NCI-H2227 treated with DMSO at 0.1 percent for 48 hours (cell line): ENCODE measurements around the gene RNF150.
A peak's percentile ranks its signal among the peaks of the same experiment; 100 is the strongest.

ENCODE experiments used
- DNase-seq: peaks from one replicate; lab custom pipeline; 2025; lab: John Stamatoyannopoulos, UW

RNF150 gene

DNA sequence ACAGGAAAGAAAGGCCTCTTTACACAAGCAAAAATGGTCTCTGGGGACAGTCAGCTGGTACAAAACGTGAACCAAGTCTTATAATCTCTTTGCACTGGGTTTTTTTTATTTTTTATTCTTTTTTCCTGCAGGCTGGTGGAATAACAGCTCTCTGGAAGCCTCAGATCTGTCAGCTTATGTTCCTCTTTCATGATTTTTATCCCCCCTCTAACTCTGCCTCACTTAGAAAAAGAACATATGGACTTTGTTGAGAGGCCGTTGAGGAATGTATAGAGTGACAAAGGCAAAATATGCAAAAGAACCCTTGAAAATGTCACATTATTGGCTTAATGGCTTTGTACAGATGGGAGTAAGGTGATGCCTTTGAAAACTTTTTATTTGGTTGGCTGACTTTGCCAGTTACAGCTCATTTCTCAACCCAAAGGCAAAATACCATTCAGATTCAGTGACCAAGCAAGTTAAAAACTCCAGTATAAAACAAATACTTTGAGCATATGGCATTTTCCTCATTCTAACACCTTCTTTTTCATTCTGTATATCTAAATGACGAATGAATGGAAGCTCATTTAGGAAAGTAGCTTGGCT is 111.1 kb downstream of the RNF150 start:
- DNase-seq: no peak

GRCh38 chr4:141021397-141022110 is 111.7 kb downstream of the RNF150 start:
- no peak for DNase-seq

DNA sequence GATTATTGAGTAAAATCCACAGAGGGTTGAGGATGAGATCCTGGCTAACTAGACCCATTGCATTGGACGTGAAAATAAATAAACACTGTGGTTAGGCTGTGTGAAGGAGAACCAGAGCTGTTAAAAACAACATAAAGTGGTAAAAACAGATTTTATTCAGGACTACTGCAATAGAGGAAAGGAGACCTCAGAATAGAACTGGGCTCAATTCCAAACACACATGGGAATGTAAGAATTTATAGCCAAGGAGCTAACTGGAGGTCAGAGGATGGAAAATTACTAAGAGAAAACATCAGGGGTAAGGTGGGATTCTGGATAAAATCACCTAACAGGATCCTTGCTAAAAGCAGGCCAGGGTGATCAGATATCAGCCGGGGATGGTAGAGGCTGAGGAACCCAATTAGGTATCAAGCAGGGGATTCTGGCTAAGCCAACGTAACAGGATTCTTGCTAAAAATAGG is 112.4 kb downstream of the RNF150 start:
- no peak for DNase-seq

DNA sequence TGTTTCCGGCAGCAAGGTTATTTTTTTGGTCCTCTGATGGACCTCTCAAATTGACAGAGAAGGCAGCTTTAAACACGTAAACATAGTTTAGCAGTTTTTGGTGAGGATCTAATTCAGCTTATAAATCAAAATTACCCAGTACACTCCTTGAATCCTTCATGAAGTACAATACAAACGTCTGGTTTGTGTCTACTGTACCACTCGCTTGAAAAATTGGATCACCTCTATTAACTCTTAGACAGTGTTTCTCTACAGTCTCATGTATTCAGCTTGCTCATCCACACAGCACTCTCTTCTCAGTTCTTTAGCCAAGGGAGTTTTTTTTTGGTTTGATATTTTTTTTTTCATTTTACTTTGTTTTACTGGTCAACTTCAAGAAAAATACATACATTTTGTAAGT is 113.5 kb downstream of the RNF150 start:
- no peak for DNase-seq

DNA sequence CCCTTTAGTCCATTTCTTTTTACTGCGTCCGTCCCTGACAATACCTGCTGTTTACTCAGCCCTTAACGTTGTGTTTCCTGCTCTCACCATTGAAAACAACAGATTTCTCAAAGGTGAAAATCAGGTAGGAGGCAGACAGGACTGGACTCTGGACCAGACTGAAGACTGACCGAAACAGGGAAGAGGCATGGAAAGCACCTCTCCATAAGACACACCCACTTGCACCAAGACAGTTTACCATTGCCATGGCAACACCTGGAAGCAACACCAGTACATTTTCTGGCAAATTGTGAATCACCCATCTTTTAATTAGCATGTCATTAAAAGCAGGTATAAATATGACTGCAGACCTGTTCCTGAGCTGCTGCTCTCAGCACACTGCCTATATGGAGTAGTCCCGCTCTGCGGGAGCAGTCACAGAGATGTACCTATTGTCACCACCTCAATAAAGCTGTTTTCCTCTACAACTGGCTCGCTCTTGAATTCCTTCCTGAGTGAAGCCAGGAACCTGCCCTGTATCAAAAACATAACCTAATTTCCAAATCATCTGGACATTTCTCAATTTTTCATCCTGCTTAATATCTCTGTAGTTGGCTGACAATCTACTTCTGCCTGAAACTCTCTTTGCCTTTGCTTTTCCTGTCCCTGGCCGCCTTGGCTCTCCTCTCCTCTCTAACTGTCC is 117.0 kb downstream of the RNF150 start:
- DNase-seq: no peak

GRCh38 chr4:141013899-141014298 is 119.4 kb downstream of the RNF150 start:
- DNase-seq: no peak

DNA sequence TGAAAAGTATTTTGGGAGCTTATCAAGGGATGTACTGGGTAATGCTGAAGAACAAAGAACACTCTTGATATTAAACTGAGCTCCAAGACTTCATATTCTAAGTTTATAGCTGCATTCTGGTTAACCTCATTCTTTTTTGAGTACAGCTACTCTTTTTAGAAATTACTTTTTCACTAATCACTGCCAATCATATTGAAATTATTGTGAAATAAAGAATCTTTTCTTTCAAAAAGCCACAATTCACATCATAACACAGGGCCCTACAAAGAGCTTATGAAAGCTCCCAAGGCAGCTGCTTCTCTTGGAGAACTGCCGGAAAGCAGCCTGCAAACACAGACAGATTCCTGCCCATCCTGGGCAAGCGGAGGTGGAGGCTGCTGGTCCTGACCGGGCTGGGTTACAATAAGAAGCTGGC is 121.4 kb downstream of the RNF150 start:
- no peak for DNase-seq

DNA sequence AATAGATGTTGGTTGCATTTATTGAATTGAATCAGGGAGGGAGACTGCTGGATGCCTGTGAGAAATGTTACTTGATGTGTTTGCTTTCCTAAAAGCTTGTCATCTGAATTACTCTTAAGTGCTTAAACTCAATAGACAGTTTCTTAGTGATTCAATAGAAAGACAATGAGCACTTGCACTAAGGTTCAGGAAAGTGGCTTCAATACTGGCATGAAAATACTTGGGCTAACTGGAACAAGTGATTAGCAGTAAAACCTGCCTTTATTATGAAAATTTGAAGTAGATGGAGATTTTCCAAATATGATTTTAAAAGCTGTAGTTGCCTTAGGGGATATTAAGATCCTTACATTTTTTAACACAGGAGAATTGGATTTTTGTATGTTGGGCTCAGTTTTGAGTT is 123.3 kb downstream of the RNF150 start:
- DNase-seq: no peak

GRCh38 chr4:141009129-141009528 is 124.1 kb downstream of the RNF150 start:
- DNase-seq: no peak

DNA sequence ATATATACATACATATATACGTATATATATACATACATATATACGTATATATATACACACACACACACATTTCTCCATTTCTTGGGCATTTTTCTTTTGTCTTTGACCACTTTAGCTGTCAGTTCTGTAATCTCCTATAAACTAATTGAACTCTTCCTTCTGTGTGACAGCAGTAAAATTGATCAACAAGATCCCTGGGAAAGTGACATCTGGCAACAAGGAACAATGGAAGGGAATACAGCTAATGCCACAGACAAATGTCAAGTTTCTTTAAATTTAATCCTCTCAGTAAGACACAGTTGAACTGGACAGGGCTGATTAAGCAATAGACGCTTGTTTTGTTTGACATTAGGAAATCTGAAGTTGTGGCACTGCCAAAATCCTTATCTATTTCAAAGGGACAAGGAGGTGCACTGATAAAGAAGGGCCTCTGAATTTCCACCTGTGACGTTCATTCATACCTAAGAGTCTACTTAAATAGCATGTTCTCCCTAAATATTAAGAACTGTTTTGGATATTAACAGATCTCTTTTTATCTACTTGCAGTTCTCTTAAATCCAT is 126.9 kb downstream of the RNF150 start:
- no peak for DNase-seq

- no peak for DNase-seq
These were observed 128.4 kb downstream of the RNF150 start for GRCh38 chr4:141004823-141005222.

DNA sequence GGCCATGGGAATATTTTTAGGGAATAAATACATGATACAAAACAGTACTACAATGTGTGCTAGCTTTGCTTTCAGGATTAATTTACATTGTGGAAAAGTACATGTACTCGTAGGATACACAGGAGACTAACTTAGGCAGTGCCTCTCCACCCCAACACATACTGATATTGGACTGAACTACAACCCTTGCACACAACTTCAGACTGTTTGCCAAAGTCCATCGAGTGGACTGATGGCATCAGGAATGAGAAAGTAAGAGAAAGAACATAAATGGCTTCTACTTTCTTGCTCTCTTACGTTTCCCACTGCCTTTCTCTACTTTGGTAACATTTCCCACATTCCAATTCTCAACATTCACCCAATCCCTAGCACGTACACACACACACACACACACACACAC is 130.1 kb downstream of the RNF150 start:
- no peak for DNase-seq

GRCh38 chr4:141002323-141002805 is 130.9 kb downstream of the RNF150 start:
- no peak for DNase-seq

GRCh38 chr4:140996766-140997165 is 136.5 kb downstream of the RNF150 start:
- DNase-seq: no peak

- DNase-seq: no peak
These were observed 138.2 kb downstream of the RNF150 start for GRCh38 chr4:140995058-140995457.

DNA sequence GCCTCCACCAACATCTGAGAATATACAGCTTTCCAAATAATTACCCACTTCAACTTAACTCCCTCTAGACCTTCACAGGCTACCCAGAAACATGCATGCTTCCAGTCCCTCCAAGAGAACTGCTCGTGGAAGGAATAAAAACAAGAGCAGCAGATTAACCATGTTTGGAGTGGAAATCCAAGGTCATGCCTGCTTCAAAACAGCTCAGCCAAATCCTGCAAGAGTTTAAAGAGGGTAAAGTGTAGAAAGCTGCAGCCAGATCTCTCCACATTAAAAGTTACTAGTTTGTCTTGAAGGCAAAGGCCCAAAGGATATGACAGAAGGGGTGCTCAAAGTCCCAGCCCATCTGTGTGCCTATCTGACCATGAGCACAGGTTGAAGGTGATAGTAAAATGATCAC is 139.3 kb downstream of the RNF150 start:
- no peak for DNase-seq

- no peak for DNase-seq
These were observed 139.9 kb downstream of the RNF150 start for GRCh38 chr4:140993370-140993769.

- peak; percentile 14 for DNase-seq
These were observed 143.3 kb downstream of the RNF150 start for GRCh38 chr4:140989944-140990343.

DNA sequence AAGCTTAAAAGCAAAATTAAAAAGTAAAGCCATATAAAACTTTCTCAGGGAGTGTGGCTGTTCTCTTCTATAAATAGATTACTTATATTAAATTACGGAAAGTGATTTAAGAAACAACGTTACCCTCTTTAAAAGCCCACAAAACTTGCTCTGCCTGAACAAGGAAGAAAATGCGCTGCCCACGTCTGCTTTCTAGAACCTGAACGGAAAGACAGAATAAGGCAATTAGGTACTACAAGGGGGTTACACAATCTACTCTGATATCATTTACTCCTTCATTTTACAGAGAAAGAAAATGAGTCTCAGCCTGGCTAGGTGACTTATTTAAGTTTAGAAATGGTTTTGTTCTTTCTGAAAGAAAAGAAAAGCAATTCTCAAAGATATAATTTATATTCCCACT is 147.2 kb downstream of the RNF150 start:
- no peak for DNase-seq

DNA sequence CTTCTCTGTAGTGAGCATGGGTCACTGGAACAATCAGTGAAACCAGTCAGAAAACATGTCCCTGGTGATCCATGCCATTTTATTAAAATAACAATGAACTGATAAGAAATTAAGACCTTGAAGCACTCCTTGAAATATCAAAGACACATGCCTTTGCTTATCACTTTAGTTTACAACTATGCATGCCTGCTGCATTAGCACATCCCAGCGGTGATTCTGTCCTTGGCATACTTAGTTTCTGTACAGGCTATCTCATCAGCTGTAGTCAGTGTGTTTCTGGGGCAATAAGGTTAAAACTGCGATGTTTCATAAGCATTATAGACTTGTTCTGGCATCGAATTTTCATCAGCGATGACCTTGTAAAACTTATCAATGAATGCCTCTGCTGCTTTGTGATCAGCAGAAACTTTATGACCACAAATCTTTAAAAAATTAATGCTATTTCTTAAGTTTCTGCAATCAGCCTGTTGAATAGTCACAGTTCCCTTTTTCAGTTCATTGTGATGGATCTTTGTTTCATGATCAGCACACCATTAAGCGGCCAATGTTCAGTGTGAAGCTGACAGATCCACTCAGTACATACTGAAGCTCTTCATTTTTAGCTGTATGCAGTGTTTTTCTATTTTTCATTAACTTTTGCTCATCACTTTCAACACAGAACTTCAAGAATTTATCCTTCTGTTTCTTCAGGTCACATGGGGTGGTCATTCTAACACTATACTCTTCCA is 150.5 kb downstream of the RNF150 start:
- DNase-seq: no peak

GRCh38 chr4:140980426-140981200 is 152.7 kb downstream of the RNF150 start:
- DNase-seq: no peak
